Measurements from ENCODE around the gene RC3H2. TPM values are rescaled to one million over a fixed set of nuclear protein-coding genes. Genes with fewer than 3 reads are reported as not detected.
A peak's percentile ranks its signal among the peaks of the same experiment; 100 is the strongest.

RC3H2 gene
- total RNA-seq, 1 experiment from 2014 or later = 26.1 TPM

GRCh38 chr9:122808141-122808540 is 97.0 kb downstream of the RC3H2 start:
- DNase-seq (ENCODE audit: low read depth) = no peak

- DNase-seq (ENCODE audit: low read depth) = peak; percentile 13
Measured at GRCh38 chr9:122807271-122807900, 97.8 kb downstream of the RC3H2 start.

GRCh38 chr9:122806661-122807060 is 98.5 kb downstream of the RC3H2 start:
- peak; percentile 17 for DNase-seq (ENCODE audit: low read depth)

- DNase-seq (ENCODE audit: low read depth) = no peak
Measured at GRCh38 chr9:122800066-122801060, 104.8 kb downstream of the RC3H2 start, which contains the start of gene OR1K1. TSS of gene OR1K1 (plus strand) at chr9:122800123. CDS start at chr9:122800123, 0 bp downstream.

GRCh38 chr9:122797316-122798063 is 107.7 kb downstream of the RC3H2 start:
- DNase-seq (ENCODE audit: low read depth) = no peak

Other genes with a start within 250 kb of the RC3H2 start
- gene OR1B1, start 247.7 kb downstream of the RC3H2 start, total RNA-seq (2014; rRNA removed; shearing (Covaris generic)) = not detected in 2 replicates
- gene OR1L1, start 243.6 kb downstream of the RC3H2 start, total RNA-seq (2014; rRNA removed; shearing (Covaris generic)) = not detected in 2 replicates
- gene OR1L3, start 230.2 kb downstream of the RC3H2 start, total RNA-seq (2014; rRNA removed; shearing (Covaris generic)) = not detected in 2 replicates
- not detected in 2 replicates for gene OR1L4, start 181.4 kb downstream of the RC3H2 start, total RNA-seq (2014; rRNA removed; shearing (Covaris generic))
- not detected in 2 replicates for gene OR1L6, start 163.1 kb downstream of the RC3H2 start, total RNA-seq (2014; rRNA removed; shearing (Covaris generic))
- not detected in 2 replicates for gene OR5C1, start 116.4 kb downstream of the RC3H2 start, total RNA-seq (2014; rRNA removed; shearing (Covaris generic))
- gene OR1K1, start 105.2 kb downstream of the RC3H2 start, total RNA-seq (2014; rRNA removed; shearing (Covaris generic)) = not detected in 2 replicates
- 21.5 and 23.7 TPM in 2 replicates for gene PDCL, start 76.8 kb downstream of the RC3H2 start, total RNA-seq (2014; rRNA removed; shearing (Covaris generic))
- 8.3 and 11.7 TPM in 2 replicates for gene ZBTB6, start 8.0 kb upstream of the RC3H2 start, total RNA-seq (2014; rRNA removed; shearing (Covaris generic))
- gene ZBTB26, start 26.2 kb upstream of the RC3H2 start, total RNA-seq (2014; rRNA removed; shearing (Covaris generic)) = 1.9 and 2.9 TPM in 2 replicates
- 12.4 and 15.7 TPM in 2 replicates for gene RABGAP1, start 35.7 kb upstream of the RC3H2 start, total RNA-seq (2014; rRNA removed; shearing (Covaris generic))
- gene GPR21, start 128.3 kb upstream of the RC3H2 start, total RNA-seq (2014; rRNA removed; shearing (Covaris generic)) = not detected in 2 replicates

All from RPMI7951 (cell line).